Gastroesophageal sphincter (tissue), 3 donors: ENCODE data around the gene JSRP1.

Experiments
- CTCF ChIP-seq, 4 experiments: fragments of 200-600 bp in 2 of 4; fragments of 450-650 bp in 2 of 4; sonication (generic) in 1 of 4; IDR thresholded peaks; one replicate each; pipeline ENCODE4 v1.5.1; 2017 to 2019; ENCODE audit warnings: antibody characterized with exemption in 4 of 4, mild to moderate bottlenecking in 2 of 4, moderate library complexity in 2 of 4
- POLR2A ChIP-seq, 2 donors: fragments of 450-650 bp; IDR thresholded peaks; one replicate each; pipeline ENCODE4 v1.6.1; 2017; ENCODE audit warnings: antibody characterized with exemption in 2 of 2, mild to moderate bottlenecking in 2 of 2, moderate library complexity in 1 of 2

- no peak for TF ChIP-seq CTCF (IDR thresholded peaks at IDR 0.05)
- TF ChIP-seq POLR2A (IDR thresholded peaks at IDR 0.05) = no peak
Observed at GRCh38 chr19:2268861-2269243, 12.6 kb upstream of the JSRP1 start.
